Ecto neural progenitor cell (in vitro differentiated cells): ENCODE data around the gene SNORC.
"Not testable (repeated sequence)": the region's sequence is repeated elsewhere in the genome, so short reads cannot be mapped to it uniquely, and the experiment has no call there.

Source experiments
- DNase-seq: peaks from one replicate; pipeline ENCODE4 v3.0.0-alpha.2; 2018; ENCODE audit warnings: low spot score

Gene SNORC

GRCh38 chr2:232896720-232897597 lies 26.9 kb downstream of the SNORC start:
- no peak for DNase-seq

GRCh38 chr2:232897598-232898408 lies 27.7 kb downstream of the SNORC start:
- DNase-seq = no peak

- no peak for DNase-seq
Observed at GRCh38 chr2:232898592-232899543, 28.8 kb downstream of the SNORC start.

- no peak for DNase-seq
Observed at GRCh38 chr2:232900811-232901735, 31.0 kb downstream of the SNORC start.

- no peak for DNase-seq
Observed at GRCh38 chr2:232901736-232902578, 31.9 kb downstream of the SNORC start.

- DNase-seq = no peak
Observed at GRCh38 chr2:232903989-232904388, 33.9 kb downstream of the SNORC start.

- not testable (repeated sequence) for DNase-seq
Observed at GRCh38 chr2:232906867-232907717, 37.0 kb downstream of the SNORC start.

GRCh38 chr2:232907718-232908085 lies 37.6 kb downstream of the SNORC start:
- DNase-seq = not testable (repeated sequence)

GRCh38 chr2:232908695-232909094 lies 38.6 kb downstream of the SNORC start:
- no peak for DNase-seq

- no peak for DNase-seq
Observed at GRCh38 chr2:232910376-232910775, 40.3 kb downstream of the SNORC start.

GRCh38 chr2:232911712-232912277 lies 41.7 kb downstream of the SNORC start:
- DNase-seq = no peak

- DNase-seq = no peak
Observed at GRCh38 chr2:232913903-232914302, 43.8 kb downstream of the SNORC start.

- no peak for DNase-seq
Observed at GRCh38 chr2:232919141-232919540, 49.1 kb downstream of the SNORC start.

- DNase-seq = no peak
Observed at GRCh38 chr2:232920055-232920454, 50.0 kb downstream of the SNORC start.

GRCh38 chr2:232920760-232921159 lies 50.7 kb downstream of the SNORC start:
- no peak for DNase-seq

- no peak for DNase-seq
Observed at GRCh38 chr2:232924433-232924832, 54.4 kb downstream of the SNORC start.

- DNase-seq = no peak
Observed at GRCh38 chr2:232925153-232925820, 55.2 kb downstream of the SNORC start.

- peak; percentile 57 for DNase-seq
Observed at GRCh38 chr2:232925821-232926156, 55.7 kb downstream of the SNORC start.
